ENCODE measurements around the gene ADH1C. TPM values are rescaled to one million over a fixed set of nuclear protein-coding genes. Genes with fewer than 3 reads are reported as not detected.

Gene ADH1C
- total RNA-seq, 2 experiments from 2014 or later: not detected

GRCh38 chr4:99324979-99325378 lies 27.6 kb downstream of the ADH1C start:
- H3K27ac ChIP-seq (ENCODE audit: low read depth, low read length, poor library complexity, severe bottlenecking): no peak overlapping the region
- no peak overlapping the region for H2AFZ ChIP-seq (ENCODE audit: low read length)
- BruUV-seq (replicated peaks): no TSS peak
- no peaks in the 10 kb centered on the region for H3K79me2 ChIP-seq (ENCODE audit: insufficient read depth, low read depth, low read length)
- no peaks in the 10 kb centered on the region for H3K36me3 ChIP-seq (ENCODE audit: insufficient read depth, low read length)
- POLR2A ChIA-PET: no interaction called here
- H3K4me2 ChIP-seq (ENCODE audit: low read length): no peak overlapping the region
- TF ChIP-seq EZH2phosphoT487 (IDR thresholded peaks at IDR 0.05; ENCODE audit: borderline replicate concordance, low read depth, low read length) (no peak), CTCF (conservative IDR thresholded peaks at IDR 0.05; ENCODE audit: low read length) (no peak)
- H4K20me1 ChIP-seq (ENCODE audit: insufficient read depth, low read length): no peaks in the 10 kb centered on the region
- intact Hi-C loops (cut with micrococcal nuclease; ENCODE audit: unreplicated experiment): no loop called here
- H3K4me3 ChIP-seq (ENCODE audit: low read depth, low read length, poor library complexity, severe bottlenecking): no peak overlapping the region
- no peaks in the 10 kb centered on the region for H3K9me2 ChIP-seq (ENCODE audit: insufficient read depth, low read length)
- DNase-seq (ENCODE audit: low spot score): no peak
- no peaks in the 10 kb centered on the region for H3K9me3 ChIP-seq (ENCODE audit: low read length)
- CTCF ChIA-PET (ENCODE audit: unreplicated experiment): no interaction called here
- no peaks in the 10 kb centered on the region for H3K4me1 ChIP-seq (ENCODE audit: insufficient read depth, low read length, poor library complexity, severe bottlenecking)

- Histone ChIP-seq H3K4me3 (ENCODE audit: low read depth, low read length, poor library complexity, severe bottlenecking) (no peak overlapping the region), H3K9me3 (ENCODE audit: low read length) (no peaks in the 10 kb centered on the region), H3K79me2 (ENCODE audit: insufficient read depth, low read depth, low read length) (no peaks in the 10 kb centered on the region), H3K36me3 (ENCODE audit: insufficient read depth, low read length) (no peaks in the 10 kb centered on the region), H3K27ac (ENCODE audit: low read depth, low read length, poor library complexity, severe bottlenecking) (no peak overlapping the region), H3K4me2 (ENCODE audit: low read length) (no peak overlapping the region), H2AFZ (ENCODE audit: low read length) (no peak overlapping the region), H3K9me2 (ENCODE audit: insufficient read depth, low read length) (no peaks in the 10 kb centered on the region), H4K20me1 (ENCODE audit: insufficient read depth, low read length) (no peaks in the 10 kb centered on the region), H3K4me1 (ENCODE audit: insufficient read depth, low read length, poor library complexity, severe bottlenecking) (no peaks in the 10 kb centered on the region)
- POLR2A ChIA-PET: no interaction called here
- no peak for DNase-seq (ENCODE audit: low spot score)
- TF ChIP-seq EZH2phosphoT487 (IDR thresholded peaks at IDR 0.05; ENCODE audit: borderline replicate concordance, low read depth, low read length) (no peak), CTCF (conservative IDR thresholded peaks at IDR 0.05; ENCODE audit: low read length) (no peak)
- BruUV-seq (replicated peaks): no TSS peak
- intact Hi-C loops (cut with micrococcal nuclease; ENCODE audit: unreplicated experiment): no loop called here
- CTCF ChIA-PET (ENCODE audit: unreplicated experiment): no interaction called here
Observed at GRCh38 chr4:99324361-99324760, 28.2 kb downstream of the ADH1C start.

GRCh38 chr4:99323756-99324155 lies 28.8 kb downstream of the ADH1C start:
- Histone ChIP-seq H3K4me2 (ENCODE audit: low read length) (no peak overlapping the region), H3K36me3 (ENCODE audit: insufficient read depth, low read length) (no peaks in the 10 kb centered on the region), H3K9me2 (ENCODE audit: insufficient read depth, low read length) (no peaks in the 10 kb centered on the region), H2AFZ (ENCODE audit: low read length) (no peak overlapping the region), H3K27ac (ENCODE audit: low read depth, low read length, poor library complexity, severe bottlenecking) (no peak overlapping the region), H3K4me3 (ENCODE audit: low read depth, low read length, poor library complexity, severe bottlenecking) (no peak overlapping the region), H3K79me2 (ENCODE audit: insufficient read depth, low read depth, low read length) (no peaks in the 10 kb centered on the region), H3K4me1 (ENCODE audit: insufficient read depth, low read length, poor library complexity, severe bottlenecking) (no peaks in the 10 kb centered on the region), H3K9me3 (ENCODE audit: low read length) (no peaks in the 10 kb centered on the region), H4K20me1 (ENCODE audit: insufficient read depth, low read length) (no peaks in the 10 kb centered on the region)
- ChIA-PET CTCF (ENCODE audit: unreplicated experiment) (interaction anchor here (0.5 kb wide), 1 partner anchor 26 kb away, joined by 3 read pairs; no protein-coding TSS in a partner anchor), POLR2A (no interaction called here)
- no TSS peak for BruUV-seq (replicated peaks)
- intact Hi-C loops (cut with micrococcal nuclease; ENCODE audit: unreplicated experiment): no loop called here
- TF ChIP-seq CTCF (conservative IDR thresholded peaks at IDR 0.05; ENCODE audit: low read length): no peak
- no peak for TF ChIP-seq EZH2phosphoT487 (IDR thresholded peaks at IDR 0.05; ENCODE audit: borderline replicate concordance, low read depth, low read length)
- DNase-seq (ENCODE audit: low spot score): no peak

All from OCI-LY7 (cell line).